ENCODE data around the gene FGD3.

FGD3 gene

DNA sequence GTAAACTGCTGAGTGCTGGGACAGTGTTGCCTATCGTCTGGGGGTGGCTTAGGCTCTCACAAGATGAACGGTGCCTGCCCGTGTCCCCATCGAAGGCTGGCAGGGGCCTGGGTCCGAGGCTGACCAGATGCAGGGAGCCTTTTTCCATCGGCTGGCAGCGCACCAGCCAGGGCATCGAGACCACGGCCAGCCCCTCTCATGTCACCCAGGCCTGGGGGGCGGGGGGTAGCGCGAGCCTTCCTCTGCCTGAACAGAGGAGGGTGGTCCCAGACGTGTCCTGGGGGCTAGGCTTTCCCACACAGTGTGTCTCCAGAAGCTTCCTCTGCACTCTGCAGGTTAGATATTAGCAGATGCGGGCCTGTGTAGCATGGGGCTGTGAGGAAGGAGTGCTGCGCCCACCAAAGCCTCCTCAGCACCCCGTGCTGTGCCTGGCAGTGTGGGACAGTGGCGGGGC, 17.3 kb downstream of the FGD3 start:
- DNase-seq (ENCODE audit: insufficient read length, low spot score) (no peak), FAIRE-seq (no peak)
- TF ChIP-seq POLR2A (IDR thresholded peaks at IDR 0.05; ENCODE audit: low read depth, low read length): no peak

DNA sequence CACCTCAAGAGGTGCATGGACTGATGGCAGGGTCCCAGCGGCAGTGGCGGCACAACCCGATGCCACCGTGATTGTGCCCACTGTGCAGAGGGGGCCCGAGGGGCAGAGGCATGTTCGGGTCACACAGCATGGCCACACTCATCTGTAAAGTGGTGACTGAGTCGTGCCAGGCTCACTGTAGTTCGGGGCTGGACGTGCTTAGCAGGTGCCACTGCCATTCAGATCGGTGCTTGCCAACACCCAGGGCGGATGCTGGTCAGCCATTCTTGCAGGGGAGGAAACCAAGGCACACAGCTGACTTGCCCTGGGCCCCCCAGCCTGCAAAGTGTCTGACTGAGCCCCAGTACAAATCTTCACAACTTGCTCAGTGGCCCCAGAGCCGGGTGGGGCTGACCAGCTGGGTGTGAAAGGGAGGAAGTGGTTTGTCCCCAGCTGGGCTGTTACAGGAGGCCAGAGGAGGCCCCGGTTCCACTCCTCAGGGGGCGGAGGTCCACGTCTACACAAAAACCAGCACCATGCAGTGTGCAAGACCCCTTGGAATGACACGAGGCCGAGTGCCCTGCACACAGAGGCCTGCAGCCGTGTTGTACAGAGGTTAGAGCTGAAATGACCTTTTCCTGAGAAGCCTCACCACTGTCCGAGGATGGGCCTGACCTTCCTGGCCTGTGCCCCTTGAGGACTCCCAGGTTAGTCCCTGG, 17.9 kb downstream of the FGD3 start:
- DNase-seq (ENCODE audit: insufficient read length, low spot score) (no peak), FAIRE-seq (no peak)
- TF ChIP-seq POLR2A (IDR thresholded peaks at IDR 0.05; ENCODE audit: low read depth, low read length): no peak

DNA sequence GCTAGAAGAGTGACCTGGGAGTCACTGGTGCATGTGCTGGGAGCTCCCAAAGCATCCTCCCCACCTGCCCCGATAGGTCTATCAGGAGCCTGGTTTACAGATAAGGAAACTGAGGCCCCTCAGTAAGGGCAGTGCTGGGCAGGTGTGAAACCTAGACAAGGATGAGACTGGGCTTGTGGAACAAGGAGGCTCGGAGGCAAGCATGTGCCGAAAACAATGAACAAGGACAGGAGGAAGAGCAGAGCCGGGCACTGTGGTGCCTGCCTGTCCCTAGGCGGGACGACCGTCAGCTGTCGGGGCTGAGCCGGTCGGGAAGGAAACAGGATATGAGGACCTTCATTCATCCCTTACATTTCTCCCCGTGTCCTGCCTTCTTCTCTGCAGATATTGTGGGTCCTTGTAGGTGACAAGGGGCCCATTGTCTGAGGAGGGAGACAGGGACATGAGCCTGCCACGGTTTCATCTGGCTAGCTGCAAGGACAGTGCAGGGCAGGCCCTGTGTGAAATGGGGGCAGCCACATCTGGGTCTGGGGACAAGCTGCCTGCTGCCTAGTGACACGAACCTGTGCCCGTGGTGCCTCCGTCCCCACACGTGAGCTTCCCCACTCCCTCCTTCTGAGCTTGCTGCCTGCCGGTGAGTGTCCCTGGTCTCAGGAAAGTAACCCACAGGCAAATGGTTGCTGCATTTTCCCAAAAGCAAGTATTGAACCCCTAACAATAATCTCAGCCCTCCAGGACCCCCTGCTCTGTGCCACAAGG, 18.6 kb downstream of the FGD3 start:
- no peak for TF ChIP-seq POLR2A (IDR thresholded peaks at IDR 0.05; ENCODE audit: low read depth, low read length)
- FAIRE-seq (no peak), DNase-seq (ENCODE audit: insufficient read length, low spot score) (no peak)

DNA sequence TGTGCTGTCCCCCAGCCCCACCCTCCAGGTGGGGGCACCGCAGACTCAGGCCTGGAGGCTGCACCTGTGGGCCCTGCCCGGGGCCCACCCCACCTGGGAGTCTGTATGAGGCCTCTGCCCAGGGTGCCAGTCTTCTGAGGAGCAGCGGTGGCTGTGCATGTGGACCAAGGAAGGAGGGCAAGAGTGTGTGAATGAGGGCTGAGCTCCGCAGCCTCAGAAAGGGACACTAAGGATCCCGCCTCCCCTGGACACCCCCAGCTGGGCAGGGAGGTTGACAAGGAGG, 19.1 kb downstream of the FGD3 start:
- TF ChIP-seq POLR2A (IDR thresholded peaks at IDR 0.05; ENCODE audit: low read depth, low read length): no peak
- FAIRE-seq: no peak
- DNase-seq (ENCODE audit: insufficient read length, low spot score): no peak

DNA sequence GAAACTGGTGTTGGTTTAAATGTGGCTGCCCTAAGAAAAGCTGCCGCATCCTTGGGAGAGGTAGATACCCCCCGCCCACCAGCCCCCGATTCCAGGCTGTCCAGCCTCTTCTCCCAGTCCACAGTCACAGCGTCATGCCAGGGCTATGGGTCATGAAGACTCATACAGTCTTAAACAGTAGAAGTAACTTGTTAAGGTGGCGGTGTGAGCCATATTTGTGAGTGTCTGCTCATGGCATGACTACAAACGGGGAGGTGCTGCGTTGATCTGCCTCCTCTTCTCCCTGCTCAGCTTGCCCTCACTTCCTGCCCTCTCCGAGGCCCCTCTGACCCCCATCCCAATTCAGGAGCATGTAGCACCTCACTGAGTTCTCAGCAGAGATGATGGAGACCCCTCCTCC, 20.8 kb downstream of the FGD3 start:
- DNase-seq (ENCODE audit: insufficient read length, low spot score): no peak
- no peak for FAIRE-seq
- TF ChIP-seq POLR2A (IDR thresholded peaks at IDR 0.05; ENCODE audit: low read depth, low read length): no peak

DNA sequence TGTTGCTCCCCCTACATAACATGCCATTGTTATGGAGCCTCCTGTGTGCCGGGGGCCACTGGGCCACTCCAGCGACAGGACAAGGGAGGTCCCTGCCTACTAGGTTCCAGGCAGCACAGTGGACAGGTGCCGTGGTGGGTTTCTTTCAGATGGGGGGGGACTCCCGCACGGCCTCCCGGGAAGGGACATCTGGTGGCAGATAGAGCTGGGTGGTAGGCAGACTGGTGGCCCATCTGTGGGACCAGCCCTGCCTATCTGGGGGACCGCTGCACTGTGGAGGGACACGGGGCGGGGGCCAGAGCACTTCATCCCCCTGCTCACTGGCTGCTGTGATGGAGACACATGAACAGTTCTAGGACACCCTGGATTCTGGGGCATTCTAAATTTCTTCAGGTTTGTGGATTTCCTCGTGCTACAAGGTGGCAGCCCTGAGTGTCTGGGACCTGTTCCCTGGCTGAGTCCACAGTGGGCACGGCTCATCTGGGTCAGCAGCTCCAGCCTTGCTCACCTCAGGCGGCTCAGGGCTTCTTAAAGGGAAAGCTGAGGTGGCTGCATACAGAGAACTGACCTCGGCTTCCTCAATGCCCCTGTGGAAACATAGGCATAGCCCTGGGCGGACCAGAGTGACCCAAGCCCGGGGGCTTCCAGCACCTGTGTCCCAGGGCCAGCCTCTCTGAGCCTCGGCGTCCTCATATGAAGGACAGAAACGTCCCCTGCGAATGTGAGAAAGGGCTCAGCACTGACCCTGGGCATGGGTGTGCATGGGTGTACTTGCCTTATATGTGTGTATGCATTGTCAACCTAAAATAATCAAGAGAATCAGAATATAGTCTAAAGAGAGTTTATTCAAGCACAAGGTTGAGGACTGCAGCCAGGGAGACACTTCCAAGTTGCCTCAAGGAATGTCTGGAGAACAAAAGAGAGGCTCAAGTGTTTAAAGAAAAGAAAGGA, 22.5 kb downstream of the FGD3 start:
- FAIRE-seq (no peak), DNase-seq (ENCODE audit: insufficient read length, low spot score) (no peak)
- TF ChIP-seq POLR2A (IDR thresholded peaks at IDR 0.05; ENCODE audit: low read depth, low read length): no peak

DNA sequence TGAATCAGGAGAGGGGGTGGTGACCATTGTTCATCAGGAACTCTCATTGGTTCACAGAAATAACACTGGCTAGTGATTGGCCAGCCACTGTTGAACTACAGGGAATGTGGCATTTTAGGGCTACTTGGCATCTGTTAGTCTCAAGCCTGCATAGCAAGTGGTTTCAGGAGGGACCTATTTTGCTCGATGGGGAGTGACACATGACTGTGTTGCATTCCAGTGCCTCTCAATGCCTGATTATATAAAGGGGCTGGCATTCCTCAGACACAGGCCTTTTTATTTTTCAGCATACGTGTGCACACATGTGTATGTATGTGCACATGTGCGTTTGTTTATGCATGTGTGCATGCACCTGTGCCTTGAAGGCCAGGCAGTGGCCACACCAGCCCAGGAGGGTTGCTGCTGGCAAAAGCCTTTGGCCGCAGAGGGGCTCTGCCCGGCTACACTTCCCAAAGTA, 23.2 kb downstream of the FGD3 start:
- TF ChIP-seq POLR2A (IDR thresholded peaks at IDR 0.05; ENCODE audit: low read depth, low read length): no peak
- no peak for DNase-seq (ENCODE audit: insufficient read length, low spot score)
- peak; percentile 55 for FAIRE-seq

DNA sequence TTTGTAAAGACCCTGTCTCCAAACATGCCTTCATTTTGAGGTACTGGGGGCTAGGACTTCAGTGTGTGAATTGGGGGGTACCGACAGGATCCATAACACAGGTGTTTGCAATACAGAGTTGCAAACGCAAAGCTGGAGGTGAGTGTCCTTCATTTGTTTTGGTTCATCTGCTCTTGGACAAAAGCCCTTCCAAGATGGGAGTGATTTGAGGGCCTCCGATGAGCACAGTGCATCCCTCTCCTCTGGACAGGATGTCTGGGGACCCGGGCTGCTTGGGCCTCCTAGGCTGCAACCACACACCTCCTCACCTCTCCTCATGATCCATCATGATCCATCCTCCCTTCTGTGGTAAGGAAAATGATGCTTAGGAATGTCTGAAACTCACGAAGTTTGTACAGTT, 23.8 kb downstream of the FGD3 start:
- no peak for TF ChIP-seq POLR2A (IDR thresholded peaks at IDR 0.05; ENCODE audit: low read depth, low read length)
- DNase-seq (ENCODE audit: insufficient read length, low spot score) (no peak), FAIRE-seq (no peak)

DNA sequence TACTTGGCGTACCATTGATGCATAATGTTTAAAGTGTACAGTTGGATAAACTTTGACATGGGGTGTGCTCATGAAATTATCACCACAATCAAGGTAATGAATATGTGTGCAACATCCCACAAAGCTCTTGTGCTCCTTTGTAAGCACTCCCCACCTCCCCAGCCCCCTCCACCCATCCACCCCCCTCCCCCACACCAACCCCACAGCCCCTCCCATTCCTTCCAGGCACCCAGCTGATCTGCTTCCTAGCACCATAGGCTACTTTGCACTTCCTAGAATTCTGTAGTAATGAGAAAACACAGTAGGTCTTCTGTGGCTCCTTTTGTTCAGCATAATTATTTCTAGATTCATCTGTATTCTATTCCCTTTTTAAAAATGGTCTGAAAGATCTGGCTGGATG, 24.5 kb downstream of the FGD3 start:
- no peak for TF ChIP-seq POLR2A (IDR thresholded peaks at IDR 0.05; ENCODE audit: low read depth, low read length)
- FAIRE-seq (no peak), DNase-seq (ENCODE audit: insufficient read length, low spot score) (no peak)

DNA sequence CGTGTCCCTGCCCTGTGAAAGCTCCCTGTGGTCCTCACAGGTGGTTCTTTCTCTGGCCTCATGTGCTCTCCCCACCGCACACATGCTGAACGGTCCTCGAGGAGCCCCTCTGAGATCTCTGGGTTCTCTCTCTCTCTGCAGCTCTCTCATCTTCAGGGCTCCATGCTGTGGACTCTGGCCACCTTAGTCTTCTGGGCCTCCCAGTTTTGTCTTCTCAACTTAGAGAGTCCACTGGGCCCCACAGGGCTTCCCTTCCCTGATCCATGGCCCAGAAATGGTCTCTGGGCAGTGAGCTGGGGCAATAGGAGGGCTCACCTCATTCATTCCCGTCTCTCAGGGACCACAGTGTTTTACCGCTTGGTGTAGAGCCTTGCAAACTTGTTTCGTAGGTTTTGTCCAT, 26.4 kb downstream of the FGD3 start:
- DNase-seq (ENCODE audit: insufficient read length, low spot score): no peak
- no peak for FAIRE-seq

DNA sequence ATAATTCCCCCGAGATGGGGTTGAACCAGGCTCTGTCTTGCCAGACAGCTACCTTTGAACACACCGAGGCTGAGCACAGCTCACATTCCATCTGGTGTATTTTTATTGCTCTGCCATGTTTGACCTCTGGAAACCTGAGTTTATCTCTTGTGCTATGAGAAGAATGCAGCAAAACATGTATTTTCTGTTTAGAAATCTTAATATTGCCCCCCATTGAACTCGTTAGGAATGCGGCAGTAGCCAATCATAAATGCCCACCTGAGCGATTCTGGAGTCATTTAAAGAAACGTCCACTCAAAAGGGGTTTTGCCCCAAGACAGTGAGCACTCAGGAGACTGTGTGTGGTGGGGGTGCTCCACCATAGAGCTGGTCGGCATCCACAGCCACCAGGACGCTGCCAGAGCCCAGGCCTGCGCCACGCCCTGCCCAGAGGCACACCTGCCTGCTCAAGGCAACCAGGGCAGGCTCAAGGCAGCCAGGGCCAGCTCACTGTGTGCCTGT, 26.9 kb downstream of the FGD3 start:
- TF ChIP-seq POLR2A (IDR thresholded peaks at IDR 0.05; ENCODE audit: low read depth, low read length): no peak
- DNase-seq (ENCODE audit: insufficient read length, low spot score) (no peak), FAIRE-seq (no peak)

More for the DNA sequence above, 26.4 kb downstream of the FGD3 start:
- no peak for TF ChIP-seq POLR2A (IDR thresholded peaks at IDR 0.05; ENCODE audit: low read depth, low read length)

DNA sequence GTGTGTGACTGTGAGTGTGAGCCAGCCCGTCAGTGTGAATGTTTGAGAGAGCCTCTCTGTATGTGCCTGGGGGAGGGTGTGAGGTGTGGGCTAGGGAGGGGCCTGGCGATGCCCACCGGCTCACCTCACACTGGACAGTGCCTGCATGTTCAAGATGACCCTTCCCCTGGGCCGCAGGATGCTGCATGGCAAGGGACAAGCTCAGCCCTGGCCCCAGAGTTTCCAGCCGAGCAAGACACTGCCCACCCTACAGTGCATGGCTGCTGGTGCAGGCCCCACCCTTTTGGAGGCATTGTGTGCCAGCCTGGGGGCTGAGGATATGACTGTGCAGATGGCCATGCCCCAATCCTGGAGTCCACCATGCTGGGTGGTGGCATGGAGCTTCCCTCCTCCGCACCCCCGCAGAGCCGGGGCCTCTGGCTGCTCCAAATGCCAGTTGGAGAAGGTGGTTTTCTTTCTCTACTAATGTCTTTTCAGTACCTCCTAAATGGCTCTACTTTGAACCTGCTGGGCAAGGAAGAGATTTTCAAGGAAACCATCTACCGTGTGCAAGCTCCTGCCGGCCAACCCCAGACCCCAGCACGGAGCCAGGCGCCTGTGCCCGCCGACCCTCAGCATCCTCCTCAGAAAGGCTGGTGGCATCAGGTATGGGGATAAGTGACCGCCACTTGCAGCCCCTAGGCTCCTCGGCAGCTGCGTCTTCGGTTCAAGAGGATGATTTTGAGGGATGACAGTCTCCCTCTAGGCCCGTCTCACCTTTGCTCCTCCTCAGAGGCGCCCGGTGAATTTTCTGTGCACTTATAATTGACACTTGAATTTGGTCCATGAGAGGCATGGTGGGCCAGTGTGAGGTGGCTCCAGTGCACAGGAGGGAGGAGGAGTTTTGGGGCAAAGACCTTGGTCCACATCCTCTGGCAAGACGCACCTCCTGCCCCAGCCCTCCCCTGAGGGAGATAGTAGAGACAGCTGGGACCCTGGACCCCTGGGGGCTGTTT, 27.7 kb downstream of the FGD3 start:
- FAIRE-seq: no peak
- TF ChIP-seq POLR2A (IDR thresholded peaks at IDR 0.05; ENCODE audit: low read depth, low read length): no peak
- no peak for DNase-seq (ENCODE audit: insufficient read length, low spot score)

DNA sequence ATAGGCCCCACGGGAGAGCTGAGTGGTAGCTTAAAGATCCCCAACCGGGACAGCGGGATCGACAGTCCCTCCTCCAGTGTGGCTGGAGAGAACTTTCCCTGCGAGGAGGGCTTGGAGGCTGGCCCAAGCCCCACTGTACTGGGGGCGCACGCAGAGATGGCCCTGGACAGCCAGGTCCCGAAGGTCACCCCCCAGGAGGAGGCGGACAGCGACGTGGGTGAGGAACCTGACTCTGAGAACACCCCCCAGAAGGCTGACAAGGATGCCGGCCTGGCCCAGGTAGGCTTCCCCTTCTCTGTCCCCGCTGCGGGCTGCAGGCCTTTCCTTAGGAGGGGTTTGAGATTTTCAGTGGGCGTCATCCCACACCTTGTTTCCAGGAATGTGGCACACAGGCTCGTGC, 29.1 kb downstream of the FGD3 start:
- FAIRE-seq (no peak), DNase-seq (ENCODE audit: insufficient read length, low spot score) (no peak)
- no peak for TF ChIP-seq POLR2A (IDR thresholded peaks at IDR 0.05; ENCODE audit: low read depth, low read length)

Measured in H54 (cell line).